WTC11 (cell line): ENCODE results near the gene MGAT5B.

ENCODE experiments used
- ETV6 ChIP-seq: sonication (generic); formaldehyde crosslinking; IDR thresholded peaks from 2 replicates; pipeline ENCODE4 v1.8.1; 2022; ENCODE audit warnings: mild to moderate bottlenecking, missing genetic modification reagents
- ZNF232 ChIP-seq: sonication (generic); formaldehyde crosslinking; IDR thresholded peaks from 2 replicates; pipeline ENCODE4 v1.8.0; 2022; ENCODE audit warnings: mild to moderate bottlenecking, missing genetic modification reagents
- ZNF416 ChIP-seq: fragments of 250-450 bp; sonication (Bioruptor Pico); IDR thresholded peaks from 2 replicates; pipeline ENCODE4 v1.9.0; 2021; ENCODE audit warnings: mild to moderate bottlenecking, inconsistent platforms
- TF ChIP-seq, protein P1 (sequence below): fragments of 200-600 bp; IDR thresholded peaks from 2 replicates; pipeline ENCODE4 v1.8.0; 2022; ENCODE audit warnings: antibody characterized with exemption
- TF ChIP-seq, protein P2 (sequence below): sonication (generic); formaldehyde crosslinking; IDR thresholded peaks from 2 replicates; pipeline ENCODE4 v1.8.0; 2022; ENCODE audit warnings: mild to moderate bottlenecking, missing genetic modification reagents

DNA sequence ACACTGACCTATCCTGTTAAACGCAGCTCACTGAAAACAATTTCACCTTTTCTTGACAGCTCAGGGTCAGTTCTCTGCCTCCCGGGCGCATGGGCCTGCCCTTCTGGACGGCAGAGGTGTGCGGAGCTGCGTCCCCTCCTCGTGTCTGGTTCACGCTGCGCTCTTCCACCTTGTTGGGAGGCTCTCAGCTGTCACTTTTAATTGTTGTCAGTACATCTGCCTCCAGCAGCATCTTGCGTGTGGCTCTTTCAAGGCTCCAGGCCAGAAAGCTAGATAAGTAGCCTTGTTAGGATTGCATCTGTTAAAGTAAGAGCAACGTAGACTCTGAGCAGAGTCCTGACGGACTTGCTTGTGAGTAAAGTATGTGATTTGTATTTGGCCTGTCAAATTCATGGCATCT is 59.4 kb downstream of the MGAT5B start:
- TF ChIP-seq, protein P1, sequence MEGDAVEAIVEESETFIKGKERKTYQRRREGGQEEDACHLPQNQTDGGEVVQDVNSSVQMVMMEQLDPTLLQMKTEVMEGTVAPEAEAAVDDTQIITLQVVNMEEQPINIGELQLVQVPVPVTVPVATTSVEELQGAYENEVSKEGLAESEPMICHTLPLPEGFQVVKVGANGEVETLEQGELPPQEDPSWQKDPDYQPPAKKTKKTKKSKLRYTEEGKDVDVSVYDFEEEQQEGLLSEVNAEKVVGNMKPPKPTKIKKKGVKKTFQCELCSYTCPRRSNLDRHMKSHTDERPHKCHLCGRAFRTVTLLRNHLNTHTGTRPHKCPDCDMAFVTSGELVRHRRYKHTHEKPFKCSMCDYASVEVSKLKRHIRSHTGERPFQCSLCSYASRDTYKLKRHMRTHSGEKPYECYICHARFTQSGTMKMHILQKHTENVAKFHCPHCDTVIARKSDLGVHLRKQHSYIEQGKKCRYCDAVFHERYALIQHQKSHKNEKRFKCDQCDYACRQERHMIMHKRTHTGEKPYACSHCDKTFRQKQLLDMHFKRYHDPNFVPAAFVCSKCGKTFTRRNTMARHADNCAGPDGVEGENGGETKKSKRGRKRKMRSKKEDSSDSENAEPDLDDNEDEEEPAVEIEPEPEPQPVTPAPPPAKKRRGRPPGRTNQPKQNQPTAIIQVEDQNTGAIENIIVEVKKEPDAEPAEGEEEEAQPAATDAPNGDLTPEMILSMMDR: no peak
- TF ChIP-seq ZNF232 (CRISPR knock-in tag) (no peak), ETV6 (no peak), ZNF416 (CRISPR knock-in tag) (no peak)
- TF ChIP-seq, protein P2, sequence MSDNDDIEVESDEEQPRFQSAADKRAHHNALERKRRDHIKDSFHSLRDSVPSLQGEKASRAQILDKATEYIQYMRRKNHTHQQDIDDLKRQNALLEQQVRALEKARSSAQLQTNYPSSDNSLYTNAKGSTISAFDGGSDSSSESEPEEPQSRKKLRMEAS (CRISPR knock-in tag): no peak
